Smooth muscle cell (in vitro differentiated cells): ENCODE data around the gene PTP4A2. TPM values are rescaled to one million over a fixed set of nuclear protein-coding genes. Genes with fewer than 3 reads are reported as not detected.

ENCODE experiments used
- DNase-seq: peaks from one replicate; lab custom pipeline; 2025; ENCODE audit not compliant: unreplicated experiment; lab: John Stamatoyannopoulos, UW
- H2AFZ ChIP-seq: fragments of 200-600 bp; sonication (generic); 2 replicates; pipeline ENCODE4 v1.6.0; 2016; ENCODE audit warnings: antibody characterized with exemption, low read depth, mild to moderate bottlenecking
- H3F3A ChIP-seq: fragments of 200-600 bp; sonication (generic); 2 replicates; pipeline ENCODE4 v1.6.0; 2017; ENCODE audit warnings: antibody characterized with exemption, low read depth
- H3K27ac ChIP-seq: fragments of 200-600 bp; sonication (generic); 2 replicates; pipeline ENCODE4 v1.5.1; 2016; ENCODE audit warnings: low read depth, mild to moderate bottlenecking
- H3K27me3 ChIP-seq: fragments of 200-600 bp; sonication (generic); 2 replicates; pipeline ENCODE4 v1.6.1; 2016; ENCODE audit warnings: low read depth, mild to moderate bottlenecking
- H3K36me3 ChIP-seq: fragments of 200-600 bp; sonication (generic); 2 replicates; pipeline ENCODE4 v1.5.1; 2016; ENCODE audit warnings: low read depth
- H3K4me1 ChIP-seq: fragments of 200-600 bp; sonication (generic); 2 replicates; pipeline ENCODE4 v1.5.1; 2016; ENCODE audit warnings: low read depth
- H3K4me2 ChIP-seq: fragments of 200-600 bp; sonication (generic); 2 replicates; pipeline ENCODE4 v1.6.0; 2016; ENCODE audit warnings: mild to moderate bottlenecking
- H3K4me3 ChIP-seq: fragments of 200-600 bp; sonication (generic); 2 replicates; pipeline ENCODE4 v1.5.1; 2016; ENCODE audit warnings: mild to moderate bottlenecking
- H3K79me2 ChIP-seq: fragments of 200-600 bp; sonication (generic); 2 replicates; pipeline ENCODE4 v1.6.0; 2016; ENCODE audit warnings: low read depth, mild to moderate bottlenecking
- H3K9ac ChIP-seq: fragments of 200-600 bp; sonication (generic); 2 replicates; pipeline ENCODE4 v1.6.0; 2016; ENCODE audit warnings: low read depth
- H3K9me3 ChIP-seq: fragments of 200-600 bp; sonication (generic); replicated peaks from 2 replicates; pipeline ENCODE4 v1.5.1; 2016; ENCODE audit warnings: low read depth
- H4K20me1 ChIP-seq: fragments of 200-600 bp; sonication (generic); 2 replicates; pipeline ENCODE4 v1.6.0; 2016; ENCODE audit warnings: low read depth
- WGBS: methylation state at CpG from one replicate; pipeline ENCODE4 v1.1.7; 2016; ENCODE audit warnings: low lambda C conversion rate; 5-methylcytosine and 5-hydroxymethylcytosine counted together
- polyA plus RNA-seq: library from polyadenylated mRNA; unstranded; fragments of >200 nt; fragmentation: Nextera tagmentation; extraction: Ambion mirVana; gene quantifications from 2 replicates; pipeline ENCODE4 v1.2.1, GENCODE V29; 2016
- total RNA-seq: library from RNA; depleted of rRNA; stranded (reverse); fragments of >200 nt; gene quantifications from 2 replicates; pipeline ENCODE4 v1.2.3, GENCODE V29; 2014
- TF ChIP-seq, protein P1 (sequence below): fragments of 200-600 bp; sonication (generic); IDR thresholded peaks from 2 replicates; pipeline ENCODE4 v1.5.1; 2017; ENCODE audit warnings: borderline replicate concordance, mild to moderate bottlenecking, antibody characterized with exemption; ENCODE audit not compliant: insufficient read depth, poor library complexity, severe bottlenecking

PTP4A2 gene
- total and polyA plus RNA-seq, 2 experiments from 2014 or later: 334 to 460 TPM

DNA sequence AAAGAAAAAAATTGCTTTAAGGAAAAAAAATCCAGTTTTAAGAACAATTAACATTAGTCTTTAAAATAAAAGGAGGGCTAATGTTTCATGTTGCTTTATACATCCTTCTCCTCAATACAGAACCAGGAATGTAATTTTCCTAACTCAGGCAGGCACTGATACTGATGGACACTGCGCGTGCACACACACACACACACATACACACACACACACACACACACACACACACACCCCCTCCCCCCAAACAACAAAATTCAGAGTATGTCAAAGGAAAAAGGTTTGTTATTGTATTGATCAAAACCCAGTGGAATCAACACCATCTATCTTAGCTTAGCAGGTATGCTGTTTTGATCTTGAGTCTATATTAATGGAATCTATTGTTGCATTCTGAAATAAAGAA, 31.6 kb downstream of the PTP4A2 start:
- 97% methylated on average over 2 of the region's 2 CpGs for WGBS
- Histone ChIP-seq H3K79me2 (peaks cover 11% of the 10 kb centered on the region), H3K9ac (no peak overlapping the region), H3K4me1 (no peaks in the 10 kb centered on the region), H3K4me2 (no peak overlapping the region), H3F3A (peaks cover 13% of the 10 kb centered on the region), H3K36me3 (peaks cover 10% of the 10 kb centered on the region), H4K20me1 (peaks cover 51% of the 10 kb centered on the region), H3K4me3 (no peak overlapping the region), H2AFZ (no peak overlapping the region), H3K27ac (no peak overlapping the region), H3K9me3 (no peaks in the 10 kb centered on the region), H3K27me3 (no peaks in the 10 kb centered on the region)
- DNase-seq: no peak
- TF ChIP-seq, protein P1, sequence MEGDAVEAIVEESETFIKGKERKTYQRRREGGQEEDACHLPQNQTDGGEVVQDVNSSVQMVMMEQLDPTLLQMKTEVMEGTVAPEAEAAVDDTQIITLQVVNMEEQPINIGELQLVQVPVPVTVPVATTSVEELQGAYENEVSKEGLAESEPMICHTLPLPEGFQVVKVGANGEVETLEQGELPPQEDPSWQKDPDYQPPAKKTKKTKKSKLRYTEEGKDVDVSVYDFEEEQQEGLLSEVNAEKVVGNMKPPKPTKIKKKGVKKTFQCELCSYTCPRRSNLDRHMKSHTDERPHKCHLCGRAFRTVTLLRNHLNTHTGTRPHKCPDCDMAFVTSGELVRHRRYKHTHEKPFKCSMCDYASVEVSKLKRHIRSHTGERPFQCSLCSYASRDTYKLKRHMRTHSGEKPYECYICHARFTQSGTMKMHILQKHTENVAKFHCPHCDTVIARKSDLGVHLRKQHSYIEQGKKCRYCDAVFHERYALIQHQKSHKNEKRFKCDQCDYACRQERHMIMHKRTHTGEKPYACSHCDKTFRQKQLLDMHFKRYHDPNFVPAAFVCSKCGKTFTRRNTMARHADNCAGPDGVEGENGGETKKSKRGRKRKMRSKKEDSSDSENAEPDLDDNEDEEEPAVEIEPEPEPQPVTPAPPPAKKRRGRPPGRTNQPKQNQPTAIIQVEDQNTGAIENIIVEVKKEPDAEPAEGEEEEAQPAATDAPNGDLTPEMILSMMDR: no peak

DNA sequence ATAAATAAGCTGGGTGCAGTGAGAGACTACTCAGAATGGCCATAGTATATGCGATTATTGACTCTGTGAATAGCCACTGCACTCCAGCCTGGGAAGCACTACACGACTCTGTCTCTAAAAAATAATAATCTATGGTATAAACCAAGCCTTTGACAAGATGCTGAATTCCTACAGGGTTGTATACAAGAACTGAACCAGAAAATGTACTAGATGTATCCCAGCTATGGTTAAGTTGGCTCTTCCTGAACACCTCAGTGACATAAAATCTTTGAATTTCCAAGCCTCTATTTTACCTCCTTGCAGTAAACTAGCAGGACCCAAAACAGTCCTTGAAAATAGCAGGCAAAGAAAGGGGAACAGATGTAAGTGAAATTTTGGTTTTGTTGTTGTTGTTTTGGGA, 32.5 kb downstream of the PTP4A2 start:
- Histone ChIP-seq H3K4me3 (no peak overlapping the region), H3K4me2 (no peak overlapping the region), H3K79me2 (peaks cover 2% of the 10 kb centered on the region), H3K36me3 (peaks cover 10% of the 10 kb centered on the region), H3F3A (peaks cover 13% of the 10 kb centered on the region), H3K27me3 (no peaks in the 10 kb centered on the region), H3K9ac (no peak overlapping the region), H2AFZ (no peak overlapping the region), H3K4me1 (no peaks in the 10 kb centered on the region), H4K20me1 (peaks cover 42% of the 10 kb centered on the region), H3K9me3 (no peaks in the 10 kb centered on the region), H3K27ac (no peak overlapping the region)
- TF ChIP-seq, protein P1: no peak
- 89% methylated on average over 2 of the region's 2 CpGs for WGBS
- no peak for DNase-seq

DNA sequence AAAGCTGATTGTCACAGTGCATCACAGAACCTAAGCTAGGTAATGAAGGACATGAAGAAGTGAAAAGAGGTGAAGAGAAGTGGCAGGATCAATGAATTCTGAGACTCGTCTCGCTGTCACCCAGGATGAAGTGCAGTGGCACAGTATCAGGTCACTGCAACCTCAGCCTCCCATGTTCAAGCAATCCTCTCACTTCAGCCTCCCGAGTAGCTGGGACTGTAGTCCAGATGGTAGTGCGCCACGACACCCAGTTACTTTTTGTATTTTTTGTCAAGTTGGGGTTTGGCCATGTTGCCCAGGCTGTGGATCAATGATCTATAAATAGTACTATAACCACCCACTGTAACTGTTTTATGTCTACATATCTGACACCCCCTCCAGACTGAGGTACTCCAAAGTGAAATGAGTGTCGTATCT, 33.1 kb downstream of the PTP4A2 start:
- WGBS: 97% methylated on average over 6 of the region's 6 CpGs
- H3F3A ChIP-seq: peaks cover 13% of the 10 kb centered on the region
- no peaks in the 10 kb centered on the region for H3K9me3 ChIP-seq
- no peaks in the 10 kb centered on the region for H3K79me2 ChIP-seq
- no peaks in the 10 kb centered on the region for H3K4me1 ChIP-seq
- H3K27me3 ChIP-seq: no peaks in the 10 kb centered on the region
- no peak overlapping the region for H3K4me3 ChIP-seq
- DNase-seq: no peak
- TF ChIP-seq, protein P1: no peak
- no peak overlapping the region for H3K27ac ChIP-seq
- peaks cover 36% of the 10 kb centered on the region for H4K20me1 ChIP-seq
- peaks cover 10% of the 10 kb centered on the region for H3K36me3 ChIP-seq
- H2AFZ ChIP-seq: no peak overlapping the region
- H3K4me2 ChIP-seq: no peak overlapping the region
- no peak overlapping the region for H3K9ac ChIP-seq

DNA sequence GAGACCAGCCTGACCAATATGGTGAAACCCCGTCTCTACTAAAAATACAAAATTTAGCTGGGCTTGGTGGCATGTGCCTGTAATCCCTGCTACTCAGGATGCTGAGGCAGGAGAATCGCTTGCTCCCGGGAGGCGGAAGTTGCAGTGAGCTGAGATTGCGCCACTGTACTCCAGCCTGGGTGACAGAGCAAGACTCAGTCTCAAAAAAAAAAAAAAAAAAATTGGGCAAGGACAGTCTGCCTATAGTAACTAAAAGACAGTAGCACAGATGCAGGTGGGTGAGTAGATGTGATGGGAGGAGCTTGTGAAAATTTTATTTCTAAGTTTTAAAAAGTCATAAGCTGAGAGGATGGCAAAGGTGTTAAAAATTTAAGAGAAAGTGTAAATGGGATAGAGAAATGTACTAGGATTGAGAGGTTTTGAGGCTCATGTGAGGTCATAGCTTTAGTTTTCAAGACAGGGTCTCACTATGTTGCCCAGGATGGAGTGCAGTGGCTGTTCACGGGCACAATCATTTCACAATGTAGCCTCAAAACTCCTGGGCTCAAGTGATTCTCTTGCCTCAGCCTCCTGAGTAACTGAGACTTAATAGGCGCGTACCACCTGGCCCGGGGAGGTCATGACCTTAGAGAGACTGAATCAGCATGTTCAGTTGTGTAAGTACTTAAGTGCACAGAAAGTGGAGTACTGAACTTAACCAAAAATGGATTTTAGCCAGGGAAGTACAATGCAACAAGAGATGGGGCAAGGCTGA, 33.7 kb downstream of the PTP4A2 start:
- Histone ChIP-seq H3K9ac (no peak overlapping the region), H3K4me2 (no peak overlapping the region), H3K79me2 (no peaks in the 10 kb centered on the region), H3K27me3 (no peaks in the 10 kb centered on the region), H3K4me3 (no peak overlapping the region), H3K36me3 (peaks cover 10% of the 10 kb centered on the region), H3K27ac (no peak overlapping the region), H3K9me3 (no peaks in the 10 kb centered on the region), H3K4me1 (no peaks in the 10 kb centered on the region), H2AFZ (no peak overlapping the region), H4K20me1 (peaks cover 31% of the 10 kb centered on the region), H3F3A (peaks cover 7% of the 10 kb centered on the region)
- WGBS: 89% methylated on average over 9 of the region's 9 CpGs
- TF ChIP-seq, protein P1: no peak
- no peak for DNase-seq
